ENCODE data around the gene SRGAP2B.
"Not testable (repeated sequence)": the region's sequence is repeated elsewhere in the genome, so short reads cannot be mapped to it uniquely, and the experiment has no call there.

The SRGAP2B gene

DNA sequence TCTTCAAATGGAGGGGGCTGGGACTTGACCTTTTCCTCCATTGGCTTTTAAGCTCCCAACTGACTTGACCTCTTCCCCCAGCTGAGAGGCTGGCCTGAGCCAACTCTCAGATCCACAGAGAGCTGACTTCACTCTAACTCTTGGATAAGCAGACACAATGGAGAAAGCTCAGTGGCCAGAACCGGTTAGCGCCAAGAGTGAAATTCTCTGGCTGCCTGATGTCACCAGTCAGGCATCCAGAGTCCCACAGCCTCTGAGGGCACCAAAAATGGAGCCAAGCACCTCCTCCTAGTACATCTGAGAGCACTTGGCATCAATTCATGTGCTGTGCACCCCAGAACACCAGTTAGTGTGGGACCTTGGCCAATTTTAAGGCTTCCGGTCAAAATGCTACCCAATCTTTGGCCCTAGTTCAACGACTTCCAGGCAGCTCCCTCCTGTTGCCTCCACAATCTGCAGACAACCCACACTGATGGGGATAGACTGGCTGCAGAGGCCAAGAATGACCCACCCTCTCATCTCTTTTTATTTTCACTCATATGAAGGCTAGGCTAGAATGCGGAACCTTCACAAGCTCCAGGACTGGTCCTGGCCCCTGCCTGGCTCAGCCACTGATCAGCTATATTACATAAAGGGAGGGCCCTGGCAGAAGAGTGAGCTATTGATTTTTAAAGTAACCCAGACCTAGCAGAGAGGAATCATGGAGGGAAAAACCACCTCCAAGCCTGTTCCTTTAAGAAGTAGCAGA is 200.5 kb downstream of the SRGAP2B start:
- not testable (repeated sequence) for DNase-seq (ENCODE audit: low spot score)

DNA sequence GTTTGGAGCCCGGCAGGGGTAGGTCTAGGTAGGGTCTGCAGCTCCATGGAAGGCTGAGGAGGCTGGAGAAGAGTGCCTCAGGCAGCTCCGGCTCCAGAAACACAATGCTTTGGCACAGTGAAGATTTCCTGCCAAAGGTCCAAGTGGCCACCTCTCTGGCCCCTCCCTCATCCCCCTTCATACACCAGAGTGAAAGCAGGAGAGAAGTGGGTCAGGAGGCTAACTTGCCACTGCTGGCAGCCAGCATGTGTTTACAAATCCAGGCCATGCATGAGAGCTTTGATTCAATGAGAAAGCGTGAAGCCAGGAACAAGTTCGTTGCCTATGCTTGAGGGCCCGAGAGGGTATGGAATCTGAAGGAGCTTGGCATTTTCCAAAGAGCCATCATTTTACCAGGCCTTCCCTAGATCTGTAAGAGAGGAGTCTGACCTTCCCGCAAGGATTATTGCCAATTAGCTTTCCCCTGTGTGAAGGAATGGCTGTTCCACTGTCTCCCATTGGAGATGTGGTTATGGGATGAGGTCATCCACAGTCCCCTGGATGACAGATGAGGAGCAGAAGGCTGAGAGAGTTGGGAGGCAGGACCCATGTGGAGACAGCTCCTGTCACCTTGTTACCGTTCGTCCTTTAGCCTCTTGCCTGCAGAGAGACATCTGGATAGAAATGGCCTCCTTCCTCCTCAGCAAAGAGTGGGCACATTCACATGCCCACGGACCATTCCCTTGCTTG is 201.3 kb downstream of the SRGAP2B start:
- DNase-seq (ENCODE audit: low spot score): not testable (repeated sequence)

DNA sequence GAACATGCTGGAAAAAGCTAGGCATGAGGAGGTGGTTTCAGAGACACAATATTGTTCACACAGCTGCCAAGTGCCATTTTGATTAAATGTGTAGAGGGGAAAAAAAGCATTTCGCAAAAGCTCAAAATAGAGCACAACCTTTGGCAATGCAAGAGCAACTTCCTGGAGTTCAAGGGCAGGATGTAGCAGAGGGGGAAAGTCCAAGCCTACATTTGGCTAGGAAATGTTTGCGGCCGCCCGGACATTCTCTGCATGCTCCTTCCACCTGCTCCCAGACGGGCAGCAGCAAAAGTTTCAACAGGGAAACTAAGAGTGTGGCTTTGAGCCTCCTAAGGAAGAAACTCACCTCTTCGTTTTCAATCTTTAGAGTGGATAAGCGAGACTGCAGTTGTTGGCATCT is 202.1 kb downstream of the SRGAP2B start:
- not testable (repeated sequence) for DNase-seq (ENCODE audit: low spot score)

DNA sequence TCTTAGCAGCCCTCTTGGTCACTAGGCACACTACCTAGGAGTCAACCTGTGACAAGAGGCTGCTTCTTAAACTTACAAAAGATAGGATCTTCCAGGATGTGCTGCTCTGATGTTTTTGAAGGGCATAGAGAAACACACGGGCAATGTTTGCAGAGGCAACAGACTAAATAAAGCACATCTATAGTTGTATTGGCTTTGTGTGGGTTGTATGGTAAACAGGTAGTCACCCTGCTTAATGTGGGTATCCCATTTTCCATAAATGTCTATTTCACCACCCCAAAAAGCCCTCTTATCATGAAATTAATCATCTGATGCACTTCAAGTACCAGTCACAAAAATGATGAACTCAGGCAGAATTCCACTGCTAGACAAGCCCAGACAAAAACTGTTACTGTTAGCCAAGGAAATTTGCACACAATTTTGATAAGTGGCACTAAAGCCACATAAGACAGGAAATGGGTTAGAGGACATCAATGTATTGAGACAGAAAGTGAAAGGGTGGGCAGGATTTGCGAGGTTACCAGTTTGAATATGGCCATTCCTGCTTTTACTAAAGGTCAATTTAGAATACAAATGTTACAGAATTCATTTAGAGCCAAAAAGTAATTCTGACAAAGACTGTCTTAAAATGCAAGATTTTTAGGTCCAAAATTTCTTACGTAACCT is 205.5 kb downstream of the SRGAP2B start:
- not testable (repeated sequence) for DNase-seq (ENCODE audit: low spot score)

DNA sequence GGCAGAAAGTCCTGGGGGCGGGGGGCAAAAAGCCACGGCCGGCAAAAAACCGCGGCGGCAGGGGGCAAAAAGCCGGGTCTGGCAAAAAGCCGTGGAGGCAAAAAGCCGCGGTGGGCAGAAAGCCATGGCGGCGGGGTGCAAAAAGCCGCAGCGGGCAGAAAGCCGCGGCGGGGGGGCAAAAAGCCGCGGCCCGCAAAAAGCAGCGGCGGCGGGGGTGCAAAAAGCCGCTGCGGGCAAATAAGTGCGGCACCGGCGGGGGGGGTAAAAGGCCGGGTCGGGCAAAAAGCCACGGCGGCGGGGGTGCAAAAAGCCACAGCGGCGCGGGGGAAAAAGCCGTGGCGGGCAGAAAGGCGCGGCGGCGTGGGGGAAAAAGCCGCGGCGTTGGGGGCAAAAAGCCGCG is 212.1 kb downstream of the SRGAP2B start:
- DNase-seq (ENCODE audit: low spot score): not testable (repeated sequence)

DNA sequence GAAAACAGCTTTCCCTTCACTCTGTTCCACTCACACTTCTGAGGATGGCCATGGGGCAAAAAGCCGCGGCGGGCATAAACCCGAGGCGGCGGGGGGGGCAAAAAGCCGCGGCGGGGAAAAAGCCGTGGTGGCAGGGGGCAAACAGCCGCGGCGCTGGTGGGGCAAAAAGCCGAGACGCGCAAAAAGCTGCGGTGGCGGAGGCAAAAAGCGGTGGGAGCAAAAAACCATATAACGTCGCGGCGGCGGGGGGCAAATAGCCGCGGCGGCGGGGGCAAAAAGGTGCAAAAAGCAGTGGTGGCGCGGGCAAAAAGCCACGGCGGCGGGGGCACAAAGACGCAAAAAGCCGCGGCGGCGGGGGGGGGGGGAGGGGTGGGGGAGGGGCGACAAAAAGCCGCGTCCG is 212.8 kb downstream of the SRGAP2B start:
- not testable (repeated sequence) for DNase-seq (ENCODE audit: low spot score)

DNA sequence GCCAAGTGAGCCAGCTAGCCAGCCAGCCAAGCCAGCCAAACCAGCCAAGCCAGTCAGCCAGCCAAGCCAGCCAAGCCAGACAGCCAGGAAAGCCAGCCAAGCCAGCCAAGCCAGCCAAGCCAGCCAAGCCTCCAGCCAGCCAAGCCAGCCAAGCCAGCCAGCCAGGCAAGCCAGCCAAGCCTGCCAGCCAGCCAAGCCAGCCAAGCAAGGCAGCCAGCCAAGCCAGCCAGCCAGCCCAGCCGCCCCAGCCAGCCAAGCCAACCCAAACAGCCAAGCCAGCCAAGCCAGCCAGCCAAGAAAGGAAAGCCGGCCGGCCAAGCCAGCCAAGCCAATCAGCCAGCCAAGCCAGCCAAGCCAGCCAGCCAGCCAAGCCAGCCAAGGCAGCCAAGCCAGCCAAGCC is 236.5 kb downstream of the SRGAP2B start:
- DNase-seq (ENCODE audit: low spot score): not testable (repeated sequence)

Data from hepatic stellate cell (primary cell).